ENCODE data around the gene HOXC5.

The HOXC5 gene

GRCh38 chr12:54032627-54033100, at the start of gene HOXC5:
Gene HOXC5 (plus strand): TSS chr12:54033050. CDS start chr12:54033123, 73 bp downstream.
- DNase-seq, result peak in 1 of 2 experiments; percentile 66

DNA sequence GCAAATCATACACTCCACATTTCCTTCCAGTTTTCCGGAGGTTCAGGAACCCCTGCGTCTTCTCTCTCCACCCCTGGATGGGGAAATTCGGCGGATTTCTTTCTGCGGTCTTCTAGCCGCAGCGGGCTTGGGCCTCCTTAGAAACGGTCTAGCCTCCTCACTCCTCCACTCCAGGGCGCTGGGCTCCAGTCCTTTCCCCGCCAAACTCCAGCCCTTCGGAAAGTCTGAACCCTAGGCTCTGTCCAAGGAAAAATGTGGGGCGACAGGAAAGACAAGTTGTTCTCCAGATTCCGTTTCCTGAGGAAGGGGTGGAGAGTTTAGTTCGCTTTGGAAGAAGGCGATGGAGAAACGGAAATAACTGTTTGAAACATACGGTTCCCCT, 49.3 kb upstream of the HOXC5 start:
- DNase-seq, result no peak

DNA sequence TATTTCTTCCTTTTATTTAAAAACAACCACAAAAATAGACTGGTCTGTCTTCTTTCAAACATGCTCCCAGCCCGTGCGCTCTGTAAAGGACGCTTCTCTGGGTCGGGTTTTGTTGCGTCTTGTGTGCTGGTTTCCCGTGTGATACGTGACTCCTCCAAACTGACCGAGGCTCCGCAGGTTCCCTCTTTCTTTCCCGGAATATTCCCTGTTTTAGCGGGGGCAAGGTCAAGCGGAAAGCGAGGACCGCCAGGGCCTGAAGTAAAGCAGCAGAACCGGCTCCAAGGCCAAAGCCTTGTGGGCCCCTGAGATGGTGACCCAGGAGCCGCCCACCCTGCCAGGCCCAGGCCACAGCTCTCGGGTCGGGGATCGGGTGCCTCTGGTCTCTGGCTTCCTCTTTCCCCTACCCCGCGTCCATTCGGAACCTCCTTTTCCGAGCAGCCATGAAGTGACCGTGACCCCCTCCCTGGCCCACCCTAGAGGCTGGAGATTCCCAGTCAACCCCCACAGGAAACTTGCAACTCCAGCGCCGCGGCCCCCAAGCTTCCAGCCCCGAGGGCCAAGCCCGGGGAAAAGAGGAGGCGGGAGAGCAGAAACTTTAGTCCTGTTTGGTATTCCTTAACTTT, 48.8 kb upstream of the HOXC5 start:
- no peak for DNase-seq

DNA sequence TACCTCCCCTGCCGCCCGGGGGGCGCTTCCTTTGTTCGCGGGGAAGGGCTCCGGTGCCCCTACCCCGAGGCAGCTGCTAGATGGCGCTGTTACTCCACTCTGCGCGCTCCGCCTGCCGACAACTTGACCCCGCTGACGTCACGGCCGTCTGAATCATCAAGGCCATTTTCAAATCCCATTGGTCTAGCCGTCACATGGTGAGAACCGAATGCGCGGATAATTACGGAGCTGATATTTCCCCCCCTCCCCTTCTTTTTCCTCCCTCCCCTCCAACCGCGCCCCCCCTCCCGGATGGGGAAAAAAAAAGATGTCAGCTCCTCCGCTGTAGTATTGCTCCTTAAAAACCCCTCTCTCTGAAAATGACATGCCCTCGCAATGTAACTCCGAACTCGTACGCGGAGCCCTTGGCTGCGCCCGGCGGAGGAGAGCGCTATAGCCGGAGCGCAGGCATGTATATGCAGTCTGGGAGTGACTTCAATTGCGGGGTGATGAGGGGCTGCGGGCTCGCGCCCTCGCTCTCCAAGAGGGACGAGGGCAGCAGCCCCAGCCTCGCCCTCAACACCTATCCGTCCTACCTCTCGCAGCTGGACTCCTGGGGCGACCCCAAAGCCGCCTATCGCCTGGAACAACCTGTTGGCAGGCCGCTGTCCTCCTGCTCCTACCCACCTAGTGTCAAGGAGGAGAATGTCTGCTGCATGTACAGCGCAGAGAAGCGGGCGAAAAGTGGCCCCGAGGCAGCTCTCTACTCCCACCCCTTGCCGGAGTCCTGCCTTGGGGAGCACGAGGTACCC, 47.8 kb upstream of the HOXC5 start, which contains the start of gene HOXC10:
Gene HOXC10, plus strand, starts transcription at position 246 of the 791 bp plus-strand sequence. Its CDS starts 114 bp downstream, at position 360.
- DNase-seq, result peak; percentile 78 to 93

DNA sequence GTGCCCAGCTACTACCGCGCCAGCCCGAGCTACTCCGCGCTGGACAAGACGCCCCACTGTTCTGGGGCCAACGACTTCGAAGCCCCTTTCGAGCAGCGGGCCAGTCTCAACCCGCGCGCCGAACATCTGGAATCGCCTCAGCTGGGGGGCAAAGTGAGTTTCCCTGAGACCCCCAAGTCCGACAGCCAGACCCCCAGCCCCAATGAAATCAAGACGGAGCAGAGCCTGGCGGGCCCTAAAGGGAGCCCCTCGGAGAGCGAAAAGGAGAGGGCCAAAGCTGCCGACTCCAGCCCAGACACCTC, 47.2 kb upstream of the HOXC5 start:
- no peak for DNase-seq

- DNase-seq, result no peak
Measured at GRCh38 chr12:53985994-53986685, 46.7 kb upstream of the HOXC5 start.

GRCh38 chr12:53986686-53987483, 46.0 kb upstream of the HOXC5 start:
- no peak for DNase-seq

- DNase-seq, result no peak
Measured at GRCh38 chr12:53987787-53988230, 45.0 kb upstream of the HOXC5 start.

- DNase-seq, result no peak
Measured at GRCh38 chr12:53988541-53989226, 44.2 kb upstream of the HOXC5 start.

- DNase-seq, result peak in 1 of 2 experiments; percentile 18
Measured at GRCh38 chr12:53989227-53990113, 43.4 kb upstream of the HOXC5 start.

DNA sequence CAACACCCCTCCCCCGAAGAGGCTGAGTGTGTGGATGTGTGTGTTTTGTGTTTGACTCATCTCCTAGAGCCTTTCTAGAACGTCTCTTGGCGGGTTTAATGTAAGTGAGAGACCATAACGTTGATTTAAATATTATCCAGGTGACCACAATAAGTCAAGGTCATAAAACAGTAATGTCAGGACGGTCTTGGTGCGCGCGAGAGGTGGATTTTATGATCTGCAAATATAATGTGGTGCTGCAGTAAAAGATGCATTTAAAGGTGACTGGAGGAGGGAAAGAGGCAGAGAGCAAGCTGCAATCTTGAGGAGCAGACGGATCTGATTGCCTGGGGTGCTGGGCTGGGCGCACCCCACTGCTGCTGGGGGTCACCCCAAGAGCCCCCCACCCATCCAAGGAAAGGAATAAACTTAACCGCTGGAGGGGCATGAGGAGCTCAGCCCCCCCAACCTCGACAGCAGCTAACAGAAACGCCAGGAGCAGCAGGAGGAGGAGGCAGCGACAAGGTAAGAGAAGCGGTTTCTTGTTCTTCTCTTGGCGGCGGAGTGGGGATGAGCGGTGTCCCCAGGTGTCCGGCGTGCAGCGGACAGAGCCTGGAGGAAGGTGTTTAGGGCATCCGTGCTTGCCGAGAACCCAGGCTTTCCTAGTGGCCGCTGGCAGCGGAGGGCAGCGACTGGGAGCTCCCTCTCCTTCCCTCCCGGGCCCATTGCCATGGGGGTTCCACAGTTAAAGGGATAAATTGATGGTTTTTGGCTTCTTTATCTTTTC, 42.4 kb upstream of the HOXC5 start:
- DNase-seq, result no peak

DNA sequence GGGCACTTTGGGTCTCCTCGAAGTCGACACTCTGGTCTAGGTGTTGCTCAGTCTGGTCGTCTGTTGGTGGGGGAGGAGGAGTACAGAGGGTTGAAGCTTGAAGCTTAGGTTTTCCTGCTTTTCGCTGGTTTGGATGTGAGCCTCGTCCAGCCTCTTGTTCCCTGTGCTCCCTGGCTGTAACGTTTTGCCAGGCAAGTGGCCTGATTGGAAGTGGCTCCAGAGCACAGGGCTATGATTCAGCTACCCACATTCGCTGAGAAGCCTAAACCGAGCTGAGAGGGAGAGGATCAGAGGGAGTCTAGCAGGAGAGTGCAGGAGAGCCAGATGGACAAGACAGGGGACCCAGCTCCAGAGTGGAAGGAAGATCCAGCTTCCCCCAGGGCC, 41.8 kb upstream of the HOXC5 start:
- no peak for DNase-seq

DNA sequence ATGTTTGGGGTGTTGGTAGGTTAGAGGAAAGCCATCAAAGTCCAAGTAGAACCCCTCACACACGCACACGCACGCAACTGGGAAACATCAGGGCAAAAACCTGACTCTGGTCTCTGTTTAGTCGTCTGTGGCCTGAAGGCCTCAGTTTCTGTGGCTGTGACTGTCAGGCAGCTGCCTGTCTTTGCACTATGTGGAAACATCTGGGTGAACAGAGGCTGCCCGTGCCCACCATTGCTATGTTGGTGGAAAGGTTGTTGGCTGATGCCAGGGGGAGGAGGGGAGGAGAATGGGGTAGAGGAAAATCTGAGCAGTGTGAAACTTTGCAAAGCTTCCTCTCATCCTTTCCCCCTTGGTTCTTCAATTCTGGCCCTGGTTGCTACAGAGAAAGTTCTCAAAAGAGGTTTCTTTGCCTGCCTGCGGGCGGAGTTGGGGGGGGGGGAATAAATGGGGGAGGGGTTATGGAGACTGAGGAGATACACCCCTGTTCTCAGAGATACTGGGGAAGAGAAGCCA, 40.4 kb upstream of the HOXC5 start:
- no peak for DNase-seq

DNA sequence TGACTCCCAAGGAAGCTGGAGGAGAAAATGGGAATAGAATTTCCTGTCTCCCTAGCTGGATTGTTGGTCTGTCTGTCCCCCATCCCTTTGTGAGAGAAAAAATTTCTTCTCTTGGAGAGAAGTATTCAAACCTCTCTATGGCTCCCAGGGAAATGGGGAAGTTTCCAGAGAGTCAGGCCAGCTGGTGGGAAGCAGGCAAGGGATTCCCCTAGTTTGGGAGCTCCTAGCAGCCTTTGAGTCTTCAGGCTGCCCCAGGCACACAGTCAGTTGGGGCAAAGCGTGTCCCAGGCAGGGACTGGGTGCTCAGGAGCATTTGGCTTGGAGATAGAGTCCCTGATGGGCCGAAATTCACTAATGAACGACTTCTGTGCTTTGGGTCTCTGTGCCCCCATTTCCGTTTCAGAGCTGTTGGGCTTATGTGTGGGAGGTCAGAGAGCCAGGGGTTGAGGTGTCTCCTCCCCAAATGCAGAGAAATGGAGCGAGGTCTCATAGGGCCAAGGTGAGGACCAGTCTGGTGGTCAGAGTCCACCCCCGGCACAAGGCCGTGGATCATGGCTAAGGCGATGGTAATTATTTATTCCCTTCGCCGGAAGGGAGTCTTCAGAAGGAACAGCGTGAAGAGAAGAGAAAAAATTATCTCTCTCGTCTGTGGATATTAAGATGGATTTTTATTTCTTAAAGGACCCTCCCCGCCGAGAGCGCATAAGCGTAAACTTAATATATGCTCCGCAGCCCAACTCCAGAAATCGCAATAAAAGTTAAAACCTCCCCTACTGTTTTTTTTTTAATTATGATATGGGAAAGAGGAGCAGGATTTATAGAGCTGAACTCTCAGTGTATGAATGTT, 39.5 kb upstream of the HOXC5 start:
- DNase-seq, result no peak

DNA sequence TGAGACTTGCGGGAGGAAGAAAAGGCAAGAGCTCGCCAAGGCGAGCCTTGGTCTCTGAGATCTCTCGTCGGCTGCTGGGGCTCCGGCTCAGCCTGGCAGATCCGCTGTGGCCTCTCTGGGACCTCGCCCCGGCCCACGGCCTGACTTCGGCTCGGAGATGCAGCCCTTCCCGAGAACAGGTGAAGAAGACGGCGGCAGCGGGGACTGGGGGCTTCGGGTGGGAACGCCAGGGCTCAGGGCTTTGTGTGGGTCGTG, 38.9 kb upstream of the HOXC5 start:
- DNase-seq, result no peak

DNA sequence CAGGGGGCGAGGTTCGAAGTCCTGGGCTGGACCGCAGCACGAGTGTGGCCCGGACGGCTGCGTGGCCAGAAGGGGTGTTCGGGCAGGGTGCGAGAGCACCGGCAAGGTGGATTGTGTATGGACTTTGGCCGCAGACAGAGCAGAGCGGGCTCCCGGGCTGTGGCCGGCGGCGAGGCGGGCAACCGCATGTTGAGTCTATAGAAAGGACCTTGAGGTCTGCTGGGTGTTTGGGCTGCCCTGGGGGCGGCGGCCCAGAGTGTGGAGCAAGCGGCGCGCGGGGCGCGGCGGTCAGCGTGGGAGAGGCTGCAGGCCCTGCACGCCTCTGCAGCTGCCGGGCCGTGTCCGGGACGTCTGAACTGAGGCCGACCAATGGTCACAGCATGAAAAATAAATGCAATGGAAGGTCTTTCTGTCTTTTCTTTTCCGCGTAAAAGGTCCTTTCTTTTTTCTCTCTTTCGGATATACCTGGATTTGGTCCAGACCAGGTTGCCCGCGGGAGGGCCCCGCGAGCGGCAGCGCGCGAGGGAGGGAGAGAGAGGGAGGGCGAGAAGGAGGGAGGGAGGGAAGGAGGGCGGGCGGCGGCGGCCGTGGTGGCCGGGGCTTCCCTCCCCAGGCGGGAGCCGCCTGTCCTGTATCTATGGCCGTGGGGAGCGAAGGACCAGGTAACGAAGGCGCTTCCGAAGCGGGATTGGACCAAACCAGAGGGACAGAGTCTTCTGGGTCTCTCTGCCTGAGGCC, 38.4 kb upstream of the HOXC5 start:
- DNase-seq, result no peak

GRCh38 chr12:53995002-53995377, 37.9 kb upstream of the HOXC5 start:
- no peak for DNase-seq

DNA sequence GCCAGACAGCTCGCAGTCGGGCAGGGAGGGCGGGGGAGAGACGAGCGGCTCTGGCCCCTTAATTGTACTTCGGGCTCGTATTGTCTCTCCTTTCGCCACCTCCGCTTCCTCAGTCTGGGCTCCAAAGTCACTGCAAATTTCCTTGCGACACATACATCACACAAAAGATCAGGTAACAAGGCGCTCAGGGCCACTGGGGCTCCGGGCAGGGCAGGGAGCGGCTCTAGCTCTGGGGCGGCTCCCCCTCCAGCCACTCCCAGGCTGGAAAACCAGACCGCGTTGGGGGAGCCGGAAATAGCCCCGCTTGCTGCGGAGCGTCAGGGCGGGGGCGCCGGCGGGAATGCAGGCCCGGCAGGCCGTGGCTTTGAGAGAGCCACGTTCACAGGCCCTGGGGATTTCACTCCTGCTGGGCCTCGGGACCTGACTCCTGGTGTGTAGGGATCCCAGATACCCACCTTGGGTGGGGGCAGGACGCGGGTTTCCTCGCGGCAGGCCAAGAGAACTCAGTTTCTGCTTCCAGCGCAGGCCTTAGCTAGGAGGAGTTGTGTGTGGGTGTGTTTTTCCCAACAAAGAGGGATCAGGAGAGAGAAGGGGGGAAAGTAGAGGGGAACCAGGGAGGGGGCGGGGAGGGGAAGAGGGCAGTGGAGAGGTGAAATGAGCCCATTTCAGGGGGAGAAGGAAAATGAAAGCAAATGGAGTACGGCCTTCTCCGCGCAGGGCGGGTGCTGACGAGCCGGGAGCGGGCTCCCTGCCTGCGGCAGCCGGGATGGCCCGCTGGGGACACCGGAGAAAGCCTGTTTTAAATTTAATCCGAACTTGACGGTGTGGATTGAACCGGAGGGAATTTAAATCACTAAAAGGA, 37.2 kb upstream of the HOXC5 start:
- no peak for DNase-seq
